ELF-1 (cell line): ENCODE results near the gene GSG1L.

Source experiments
- DNase-seq: peaks from one replicate; pipeline ENCODE4 v3.0.0-alpha.2; 2016; ENCODE audit warnings: low read depth, low spot score

GSG1L gene

DNA sequence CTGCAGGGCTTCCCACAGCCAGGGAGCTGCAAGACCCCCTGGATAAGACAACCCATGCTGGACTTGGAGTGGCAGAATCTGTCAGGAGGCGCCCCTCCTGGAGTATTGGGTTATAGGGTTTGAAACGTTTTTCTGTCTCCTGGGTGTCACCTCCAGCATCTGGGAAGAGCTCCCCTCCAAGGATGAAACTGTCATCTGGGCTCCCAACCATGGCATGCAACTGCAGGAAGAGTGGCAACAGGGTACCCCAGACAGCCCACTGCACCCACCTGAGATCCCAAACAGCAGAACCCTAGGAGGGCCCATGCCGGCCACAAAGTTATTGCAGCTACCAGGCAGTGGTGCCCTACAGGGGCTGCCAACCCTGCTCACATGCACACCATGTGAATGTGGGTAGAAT, 636 bp upstream of the GSG1L start:
- DNase-seq = no peak

DNA sequence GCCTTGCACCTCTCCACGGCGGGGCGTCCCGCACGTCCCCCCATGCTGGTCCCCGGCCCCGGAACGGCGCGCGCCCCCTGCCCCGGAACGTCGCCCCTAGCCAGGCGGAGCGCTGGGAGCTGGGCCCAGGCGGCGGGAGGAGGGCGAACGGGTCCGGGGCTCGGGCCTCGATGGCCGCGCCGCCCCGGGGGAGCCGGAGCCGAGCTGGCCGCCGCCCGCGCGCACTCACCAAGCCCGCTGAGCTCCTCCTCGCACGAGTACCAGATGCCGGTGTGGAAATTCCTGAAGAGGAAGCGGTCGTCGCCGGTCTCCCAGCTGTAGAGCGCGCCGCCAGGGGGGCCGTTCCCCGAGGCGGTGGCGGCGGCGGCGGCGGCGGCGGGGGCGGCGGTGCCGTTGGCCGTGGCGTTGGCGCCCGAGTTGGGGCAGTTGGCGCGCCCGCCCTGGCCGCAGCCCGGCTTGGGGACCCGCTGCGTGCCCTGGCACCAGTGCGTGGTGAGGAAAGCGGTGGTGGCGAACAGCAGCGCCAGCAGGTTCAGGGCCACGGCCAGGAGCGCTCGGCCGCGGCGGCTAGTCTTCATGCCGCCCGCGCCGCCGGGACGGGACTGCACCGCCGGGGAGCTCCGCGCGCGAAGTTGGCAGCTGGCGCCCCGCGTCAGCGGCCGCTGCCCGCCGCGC, 530 bp downstream of the GSG1L start:
- DNase-seq = no peak

- DNase-seq = no peak
Measured at GRCh38 chr16:28062261-28062846, 1.2 kb downstream of the GSG1L start.

- no peak for DNase-seq
Measured at GRCh38 chr16:28061352-28062101, 2.0 kb downstream of the GSG1L start.

DNA sequence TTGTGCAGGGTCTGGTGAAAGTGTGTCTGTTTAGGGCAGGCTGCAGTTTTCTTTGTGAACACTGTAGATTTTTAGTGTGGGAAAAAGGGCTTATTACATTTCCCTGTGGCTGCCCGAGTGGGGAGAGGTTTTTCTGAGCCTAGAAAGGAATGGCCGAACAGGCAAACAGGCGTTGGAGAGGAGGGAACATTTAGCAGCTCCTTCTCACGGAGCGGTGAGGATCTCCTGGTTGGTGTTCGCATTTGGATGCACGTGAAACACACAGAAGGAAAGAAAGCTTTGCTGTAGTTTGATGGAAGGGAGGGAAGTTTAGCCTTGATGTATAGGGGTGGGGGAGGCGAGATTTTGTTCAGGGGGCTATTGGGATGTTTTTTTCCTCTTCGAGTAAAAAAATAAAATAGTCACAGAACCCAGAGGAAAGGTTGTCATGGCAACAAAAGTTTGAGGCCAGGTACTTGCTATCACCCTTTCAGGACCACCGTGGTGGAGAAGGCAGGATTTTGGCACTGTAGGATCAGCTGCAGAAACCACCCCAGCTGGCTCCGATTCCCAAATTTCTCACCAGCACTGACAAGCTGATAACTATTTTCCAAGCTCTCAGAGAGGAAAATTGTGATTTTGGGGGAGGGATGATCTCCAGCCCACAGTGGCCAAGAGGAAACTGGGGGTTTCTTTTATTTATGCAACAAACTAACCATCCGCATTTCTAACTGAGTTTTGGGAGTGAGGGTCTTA, 3.5 kb downstream of the GSG1L start:
- DNase-seq = no peak

DNA sequence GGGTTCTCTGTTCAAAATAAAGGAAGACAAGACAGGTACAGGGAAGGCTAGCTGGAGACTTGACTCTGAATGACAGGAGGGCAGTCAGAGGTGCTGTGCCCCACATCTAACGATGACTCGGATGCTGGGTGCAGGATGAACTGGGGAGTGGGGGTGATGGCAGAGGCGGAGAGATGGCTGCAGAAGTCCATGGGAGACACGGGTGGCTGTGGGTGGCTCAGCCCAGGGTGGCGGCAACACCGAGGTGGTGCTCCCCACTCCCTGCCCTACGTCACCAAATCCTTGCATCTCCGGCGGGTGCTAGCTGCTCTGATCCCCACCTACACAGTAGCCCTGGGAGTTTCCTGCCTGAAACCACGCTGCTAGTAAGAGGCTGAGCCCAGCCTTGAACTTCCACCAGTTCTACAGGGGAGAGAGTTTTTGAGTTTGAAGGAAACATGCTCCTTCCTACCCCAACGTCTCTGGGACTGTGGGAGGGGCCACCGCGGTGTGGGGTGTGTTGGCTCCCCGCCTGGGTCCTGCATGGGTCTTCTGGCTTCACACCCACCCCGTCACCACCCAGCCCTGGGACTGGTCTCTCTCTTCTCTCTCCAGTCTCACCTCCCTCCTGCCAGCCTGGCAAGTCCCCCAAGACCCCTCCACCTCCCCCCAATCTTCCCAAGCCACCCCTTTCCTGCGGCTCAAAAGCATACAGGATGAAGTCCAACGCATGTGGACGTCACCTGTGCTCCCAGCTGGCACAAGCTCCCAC, 4.5 kb downstream of the GSG1L start:
- no peak for DNase-seq

DNA sequence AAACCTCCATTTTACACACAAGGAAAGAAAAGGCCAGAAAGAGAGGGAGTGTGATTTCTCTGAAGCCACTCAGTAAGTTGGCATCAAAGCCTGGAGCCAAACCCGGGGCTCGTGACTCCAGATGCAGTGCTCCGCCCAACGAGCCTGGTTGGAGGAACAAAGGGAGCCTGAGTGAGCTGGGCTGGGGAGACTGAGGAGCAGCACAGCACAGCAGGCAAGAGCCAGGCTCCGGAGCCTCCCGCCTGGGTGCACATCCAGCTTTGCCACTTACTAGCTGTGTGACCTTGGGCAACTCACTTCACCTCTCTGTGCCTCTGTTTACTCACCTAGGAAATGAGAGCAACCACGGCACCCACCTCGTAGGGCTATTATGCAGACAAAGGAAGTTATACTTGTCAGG, 5.6 kb downstream of the GSG1L start:
- DNase-seq = no peak

DNA sequence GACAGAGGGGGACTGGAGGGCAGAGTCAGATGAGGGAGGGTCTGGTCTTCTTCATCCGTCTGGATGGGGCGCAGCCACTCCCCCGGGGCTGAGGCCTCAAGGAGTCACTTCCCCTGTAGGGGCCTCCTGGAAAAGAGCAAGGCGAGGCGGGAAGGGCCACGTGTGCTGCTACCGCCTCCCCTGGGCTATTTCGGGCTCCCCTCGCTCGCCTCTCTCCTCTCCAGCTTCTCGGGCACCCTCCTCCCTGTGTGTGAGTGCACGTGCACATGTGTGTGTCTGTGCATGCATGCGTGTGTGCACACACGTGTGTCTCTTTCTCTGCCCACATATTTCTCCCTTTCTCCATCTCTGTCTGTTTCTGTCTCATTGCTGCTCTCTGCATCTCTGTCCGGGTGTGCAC, 10.1 kb downstream of the GSG1L start:
- DNase-seq = no peak

GRCh38 chr16:28052274-28053128, 11.0 kb downstream of the GSG1L start:
- no peak for DNase-seq

DNA sequence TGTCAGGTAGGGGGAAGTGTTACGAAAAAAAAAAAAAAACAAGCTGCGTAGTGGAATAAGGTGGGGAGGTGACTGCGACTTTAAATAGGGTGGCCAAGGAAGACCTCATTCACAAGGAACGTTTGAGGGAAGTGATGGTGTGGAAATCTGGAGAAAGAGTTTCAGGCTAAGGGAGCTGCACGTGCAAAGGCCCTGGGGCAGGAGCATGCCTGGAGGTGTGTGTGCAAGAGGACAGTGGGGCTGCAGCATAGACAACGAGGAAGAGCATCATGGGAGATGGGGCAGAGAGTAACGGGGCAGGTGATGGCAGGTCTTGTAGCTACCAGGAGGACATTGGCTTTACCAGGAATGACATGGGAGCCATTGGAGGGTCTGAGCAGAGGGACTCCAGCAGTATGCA, 12.0 kb downstream of the GSG1L start:
- no peak for DNase-seq

- DNase-seq = no peak
Measured at GRCh38 chr16:28042811-28043210, 20.7 kb downstream of the GSG1L start.

GRCh38 chr16:28041615-28042014, 21.9 kb downstream of the GSG1L start:
- no peak for DNase-seq

- DNase-seq = no peak
Measured at GRCh38 chr16:28040039-28040438, 23.5 kb downstream of the GSG1L start.

DNA sequence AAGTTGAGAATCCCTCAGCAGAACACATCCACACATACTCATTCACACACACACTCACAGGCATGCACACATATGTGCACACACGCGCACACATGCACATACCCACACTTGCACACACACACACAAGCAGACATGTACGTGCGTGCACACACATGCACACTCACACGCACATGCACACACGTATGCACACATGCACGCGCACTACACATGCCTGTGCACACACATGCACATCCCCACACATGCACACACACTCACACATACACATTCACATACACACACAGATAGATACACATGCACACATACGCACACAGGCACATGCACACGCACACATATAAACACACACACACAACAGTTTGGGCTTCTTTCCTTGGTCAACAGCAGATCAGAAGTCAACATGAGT, 24.0 kb downstream of the GSG1L start:
- no peak for DNase-seq

GRCh38 chr16:28038409-28038808, 25.1 kb downstream of the GSG1L start:
- DNase-seq = no peak

DNA sequence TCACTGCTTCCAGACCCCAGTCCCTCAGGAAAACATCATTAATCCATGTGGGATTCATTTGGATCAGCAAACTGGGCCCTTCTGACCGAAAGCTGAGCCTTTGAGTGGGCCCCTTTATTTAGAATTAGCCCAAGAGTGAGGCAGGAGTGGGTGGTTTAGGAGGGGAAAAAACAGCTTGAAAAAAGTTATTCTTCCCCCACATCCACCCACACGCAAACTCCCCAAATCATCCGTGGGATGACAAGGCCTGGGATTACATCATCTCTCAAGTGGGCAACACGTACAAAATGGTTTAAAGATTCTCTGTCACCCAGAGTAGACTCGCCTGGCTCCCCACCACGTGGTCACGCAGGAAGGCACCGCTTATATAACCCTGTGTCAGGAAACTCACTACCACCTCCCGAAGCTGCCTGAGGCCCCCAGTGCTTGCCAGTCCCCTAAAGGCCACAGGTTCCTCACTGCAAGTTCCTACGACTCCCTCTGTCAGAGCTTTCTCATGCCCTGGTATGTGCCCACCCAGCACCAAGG, 27.6 kb downstream of the GSG1L start:
- DNase-seq = no peak

GRCh38 chr16:28033870-28034269, 29.6 kb downstream of the GSG1L start:
- no peak for DNase-seq

- DNase-seq = no peak
Measured at GRCh38 chr16:28029387-28030002, 34.0 kb downstream of the GSG1L start.

- no peak for DNase-seq
Measured at GRCh38 chr16:28027055-28027454, 36.5 kb downstream of the GSG1L start.

- DNase-seq = peak; percentile 51
Measured at GRCh38 chr16:28025631-28026030, 37.9 kb downstream of the GSG1L start.
